Smooth muscle cell (in vitro differentiated cells): ENCODE data around the gene EIF4G3. TPM values are rescaled to one million over a fixed set of nuclear protein-coding genes. Genes with fewer than 3 reads are reported as not detected.

Source experiments
- DNase-seq: peaks from one replicate; lab custom pipeline; 2025; ENCODE audit not compliant: unreplicated experiment; lab: John Stamatoyannopoulos, UW
- H2AFZ ChIP-seq: fragments of 200-600 bp; sonication (generic); 2 replicates; pipeline ENCODE4 v1.6.0; 2016; ENCODE audit warnings: antibody characterized with exemption, low read depth, mild to moderate bottlenecking
- H3F3A ChIP-seq: fragments of 200-600 bp; sonication (generic); 2 replicates; pipeline ENCODE4 v1.6.0; 2017; ENCODE audit warnings: antibody characterized with exemption, low read depth
- H3K27ac ChIP-seq: fragments of 200-600 bp; sonication (generic); 2 replicates; pipeline ENCODE4 v1.5.1; 2016; ENCODE audit warnings: low read depth, mild to moderate bottlenecking
- H3K27me3 ChIP-seq: fragments of 200-600 bp; sonication (generic); 2 replicates; pipeline ENCODE4 v1.6.1; 2016; ENCODE audit warnings: low read depth, mild to moderate bottlenecking
- H3K36me3 ChIP-seq: fragments of 200-600 bp; sonication (generic); 2 replicates; pipeline ENCODE4 v1.5.1; 2016; ENCODE audit warnings: low read depth
- H3K4me1 ChIP-seq: fragments of 200-600 bp; sonication (generic); 2 replicates; pipeline ENCODE4 v1.5.1; 2016; ENCODE audit warnings: low read depth
- H3K4me2 ChIP-seq: fragments of 200-600 bp; sonication (generic); 2 replicates; pipeline ENCODE4 v1.6.0; 2016; ENCODE audit warnings: mild to moderate bottlenecking
- H3K4me3 ChIP-seq: fragments of 200-600 bp; sonication (generic); 2 replicates; pipeline ENCODE4 v1.5.1; 2016; ENCODE audit warnings: mild to moderate bottlenecking
- H3K79me2 ChIP-seq: fragments of 200-600 bp; sonication (generic); 2 replicates; pipeline ENCODE4 v1.6.0; 2016; ENCODE audit warnings: low read depth, mild to moderate bottlenecking
- H3K9ac ChIP-seq: fragments of 200-600 bp; sonication (generic); 2 replicates; pipeline ENCODE4 v1.6.0; 2016; ENCODE audit warnings: low read depth
- H3K9me3 ChIP-seq: fragments of 200-600 bp; sonication (generic); replicated peaks from 2 replicates; pipeline ENCODE4 v1.5.1; 2016; ENCODE audit warnings: low read depth
- H4K20me1 ChIP-seq: fragments of 200-600 bp; sonication (generic); 2 replicates; pipeline ENCODE4 v1.6.0; 2016; ENCODE audit warnings: low read depth
- CTCF ChIP-seq: fragments of 200-600 bp; sonication (generic); IDR thresholded peaks from 2 replicates; pipeline ENCODE4 v1.5.1; 2017; ENCODE audit warnings: borderline replicate concordance, mild to moderate bottlenecking, antibody characterized with exemption; ENCODE audit not compliant: insufficient read depth, poor library complexity, severe bottlenecking
- WGBS: methylation state at CpG from one replicate; pipeline ENCODE4 v1.1.7; 2016; ENCODE audit warnings: low lambda C conversion rate; 5-methylcytosine and 5-hydroxymethylcytosine counted together
- polyA plus RNA-seq: library from polyadenylated mRNA; unstranded; fragments of >200 nt; fragmentation: Nextera tagmentation; extraction: Ambion mirVana; gene quantifications from 2 replicates; pipeline ENCODE4 v1.2.1, GENCODE V29; 2016
- total RNA-seq: library from RNA; depleted of rRNA; stranded (reverse); fragments of >200 nt; gene quantifications from 2 replicates; pipeline ENCODE4 v1.2.3, GENCODE V29; 2014

The EIF4G3 gene
- total and polyA plus RNA-seq, 2 experiments from 2014 or later, result 31.5 to 49.5 TPM

GRCh38 chr1:21189421-21189820 is 12.7 kb upstream of the EIF4G3 start:
- TF ChIP-seq CTCF, result no peak
- H3K27me3 ChIP-seq, result peaks cover 38% of the 10 kb centered on the region
- no peak for DNase-seq
- H3K36me3 ChIP-seq, result no peaks in the 10 kb centered on the region
- no peak overlapping the region for H3K4me2 ChIP-seq
- H2AFZ ChIP-seq, result no peak overlapping the region
- WGBS, result 60% methylated on average over 3 of the region's 3 CpGs
- no peak overlapping the region for H3K27ac ChIP-seq
- no peaks in the 10 kb centered on the region for H4K20me1 ChIP-seq
- H3K9me3 ChIP-seq, result no peaks in the 10 kb centered on the region
- no peak overlapping the region for H3K9ac ChIP-seq
- no peaks in the 10 kb centered on the region for H3K79me2 ChIP-seq
- no peaks in the 10 kb centered on the region for H3F3A ChIP-seq
- H3K4me3 ChIP-seq, result no peak overlapping the region
- no peaks in the 10 kb centered on the region for H3K4me1 ChIP-seq

- Histone ChIP-seq H3K27ac (no peak overlapping the region), H3K27me3 (peaks cover 36% of the 10 kb centered on the region), H4K20me1 (no peaks in the 10 kb centered on the region), H3K4me1 (no peaks in the 10 kb centered on the region), H2AFZ (no peak overlapping the region), H3K9me3 (no peaks in the 10 kb centered on the region), H3K9ac (no peak overlapping the region), H3K36me3 (no peaks in the 10 kb centered on the region), H3K4me2 (no peak overlapping the region), H3K79me2 (no peaks in the 10 kb centered on the region), H3K4me3 (no peak overlapping the region), H3F3A (no peaks in the 10 kb centered on the region)
- WGBS, result 81% methylated on average over 3 of the region's 3 CpGs
- no peak for TF ChIP-seq CTCF
- DNase-seq, result no peak
These were observed 11.5 kb upstream of the EIF4G3 start for GRCh38 chr1:21188235-21188634.

GRCh38 chr1:21185221-21185731 is 8.6 kb upstream of the EIF4G3 start:
- Histone ChIP-seq H2AFZ (no peak overlapping the region), H4K20me1 (no peaks in the 10 kb centered on the region), H3K36me3 (no peaks in the 10 kb centered on the region), H3K27ac (no peak overlapping the region), H3K4me3 (no peak overlapping the region), H3K4me1 (no peaks in the 10 kb centered on the region), H3K9me3 (no peaks in the 10 kb centered on the region), H3K9ac (no peak overlapping the region), H3K27me3 (peaks cover 22% of the 10 kb centered on the region), H3F3A (no peaks in the 10 kb centered on the region), H3K79me2 (no peaks in the 10 kb centered on the region), H3K4me2 (no peak overlapping the region)
- no peak for TF ChIP-seq CTCF
- 95% methylated on average over 5 of the region's 5 CpGs for WGBS
- no peak for DNase-seq

- peaks cover 12% of the 10 kb centered on the region for H3K27me3 ChIP-seq
- WGBS, result 59% methylated on average over 1 of the region's 1 CpG
- H3K9ac ChIP-seq, result no peak overlapping the region
- no peaks in the 10 kb centered on the region for H3K79me2 ChIP-seq
- no peak overlapping the region for H3K27ac ChIP-seq
- no peaks in the 10 kb centered on the region for H4K20me1 ChIP-seq
- TF ChIP-seq CTCF, result no peak
- no peaks in the 10 kb centered on the region for H3K36me3 ChIP-seq
- no peak overlapping the region for H3K4me3 ChIP-seq
- no peaks in the 10 kb centered on the region for H3K9me3 ChIP-seq
- no peak overlapping the region for H3K4me2 ChIP-seq
- H3F3A ChIP-seq, result no peaks in the 10 kb centered on the region
- no peak for DNase-seq
- no peaks in the 10 kb centered on the region for H3K4me1 ChIP-seq
- no peak overlapping the region for H2AFZ ChIP-seq
These were observed 7.6 kb upstream of the EIF4G3 start for GRCh38 chr1:21184276-21184675.
